ENCODE measurements around the gene PREX1.

DNA sequence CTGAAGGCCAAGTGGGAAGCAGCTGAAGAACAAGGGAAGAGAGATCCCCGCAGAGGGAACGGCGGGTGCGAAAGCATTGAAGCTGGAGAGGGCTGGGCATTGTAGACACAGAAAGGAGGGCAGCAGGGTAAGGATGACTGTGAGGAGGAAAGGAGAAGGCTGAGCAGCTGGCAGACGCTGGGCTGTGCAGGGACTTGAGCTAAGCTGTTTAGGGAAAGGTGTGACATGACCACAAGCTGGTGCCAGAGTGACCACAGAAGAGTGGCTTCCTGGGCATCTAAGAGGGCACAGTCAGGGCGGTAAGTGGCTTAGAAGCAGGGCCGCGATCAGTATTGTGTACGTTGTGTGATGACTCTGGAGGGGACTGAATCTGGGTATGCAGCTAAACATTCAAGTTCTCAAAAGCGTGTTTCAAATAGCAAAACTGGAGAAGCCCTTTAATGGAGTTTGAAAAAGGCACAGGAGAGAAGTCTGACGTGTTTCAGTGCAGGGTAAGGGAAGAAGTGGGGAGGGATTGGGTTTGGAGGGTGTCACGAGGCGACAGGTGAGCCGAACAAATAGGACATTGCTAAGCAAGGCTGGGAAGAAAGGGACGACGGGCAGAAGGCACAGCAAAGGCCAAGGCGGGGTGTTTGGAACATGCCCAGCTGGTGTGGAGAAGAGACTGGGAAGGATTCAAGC, 47.6 kb upstream of the PREX1 start:
- TF ChIP-seq, protein P1, sequence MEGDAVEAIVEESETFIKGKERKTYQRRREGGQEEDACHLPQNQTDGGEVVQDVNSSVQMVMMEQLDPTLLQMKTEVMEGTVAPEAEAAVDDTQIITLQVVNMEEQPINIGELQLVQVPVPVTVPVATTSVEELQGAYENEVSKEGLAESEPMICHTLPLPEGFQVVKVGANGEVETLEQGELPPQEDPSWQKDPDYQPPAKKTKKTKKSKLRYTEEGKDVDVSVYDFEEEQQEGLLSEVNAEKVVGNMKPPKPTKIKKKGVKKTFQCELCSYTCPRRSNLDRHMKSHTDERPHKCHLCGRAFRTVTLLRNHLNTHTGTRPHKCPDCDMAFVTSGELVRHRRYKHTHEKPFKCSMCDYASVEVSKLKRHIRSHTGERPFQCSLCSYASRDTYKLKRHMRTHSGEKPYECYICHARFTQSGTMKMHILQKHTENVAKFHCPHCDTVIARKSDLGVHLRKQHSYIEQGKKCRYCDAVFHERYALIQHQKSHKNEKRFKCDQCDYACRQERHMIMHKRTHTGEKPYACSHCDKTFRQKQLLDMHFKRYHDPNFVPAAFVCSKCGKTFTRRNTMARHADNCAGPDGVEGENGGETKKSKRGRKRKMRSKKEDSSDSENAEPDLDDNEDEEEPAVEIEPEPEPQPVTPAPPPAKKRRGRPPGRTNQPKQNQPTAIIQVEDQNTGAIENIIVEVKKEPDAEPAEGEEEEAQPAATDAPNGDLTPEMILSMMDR (IDR thresholded peaks at IDR 0.05 in 4 of 5, conservative IDR thresholded peaks at IDR 0.05 in 1 of 5), result no peak
- no peak for TF ChIP-seq POLR2A (IDR thresholded peaks at IDR 0.05)

Measured in gastrocnemius medialis (tissue), 4 donors.